ENCODE results near the gene NADK. TPM values are rescaled to one million over a fixed set of nuclear protein-coding genes. Genes with fewer than 3 reads are reported as not detected.
A peak's percentile ranks its signal among the peaks of the same experiment; 100 is the strongest.

NADK gene
- total and polyA plus RNA-seq, 2 of the 13 experiments (the other 11 are each of a cell fraction or from before 2014, with no cell fraction given) = 56.6 to 60.1 TPM

DNA sequence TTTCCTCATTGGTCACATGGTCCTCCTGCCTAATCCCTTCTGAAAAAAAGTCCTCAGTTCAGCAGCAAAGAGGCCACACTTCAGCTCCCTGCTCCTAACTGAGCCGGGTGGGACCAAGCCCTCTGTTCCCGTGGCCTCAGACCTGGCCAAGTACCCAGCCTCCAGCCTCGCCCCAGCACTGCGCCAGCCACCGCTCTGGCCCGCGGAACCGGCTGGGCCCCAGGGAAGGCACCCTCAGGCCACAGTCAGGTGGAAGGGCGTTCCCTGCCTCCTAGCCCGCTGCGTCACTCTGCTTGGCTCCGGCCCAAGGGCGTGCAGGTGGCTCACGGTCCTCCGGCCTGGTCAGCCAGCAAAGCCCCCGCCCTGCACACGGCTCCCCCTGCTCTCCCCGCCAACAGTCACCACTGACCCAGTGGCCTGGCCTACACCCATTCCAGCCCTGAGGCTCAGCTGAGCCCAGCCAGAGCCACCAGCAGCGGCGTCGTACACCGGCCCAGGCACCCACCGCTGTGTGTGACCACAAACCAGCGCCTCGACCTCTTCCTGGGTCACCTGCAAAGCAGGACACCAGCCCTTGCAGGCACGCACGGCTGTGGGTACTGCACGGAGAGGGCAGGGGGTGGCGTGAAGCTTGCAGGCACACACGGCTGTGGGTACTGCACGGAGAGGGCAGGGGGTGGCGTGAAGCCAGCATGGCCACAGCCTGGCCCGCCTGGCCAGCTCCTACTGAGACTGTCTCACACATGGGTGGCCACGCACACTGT, 19.4 kb downstream of the NADK start:
- Histone ChIP-seq H4K20me1 (ENCODE audit: insufficient read depth, low read length) (no peaks in the 10 kb centered on the region), H3K4me2 (ENCODE audit: low read depth, low read length) (no peak overlapping the region), H3K27me3 (ENCODE audit: control insufficient read depth in 1 of 2, insufficient read depth in 2 of 2, low read length in 2 of 2) (no peaks in the 10 kb centered on the region), H3K4me3 (replicated peaks in 1 of 3; ENCODE audit: insufficient read depth in 1 of 3, low read depth in 2 of 3, low read length in 3 of 3) (no peak overlapping the region; a peak in 1 of 6 replicates), H3K4me1 (ENCODE audit: insufficient read depth, low read length) (peaks cover 21% of the 10 kb centered on the region), H3K27ac (ENCODE audit: extremely low read length, insufficient read depth, low read length) (peak overlapping the region; percentile 31), H2AFZ (ENCODE audit: low read length) (no peak overlapping the region), H3K36me3 (replicated peaks in 1 of 2; ENCODE audit: control insufficient read depth in 1 of 2, insufficient read depth in 2 of 2, low read length in 2 of 2) (peaks cover 39 to 79% of the 10 kb centered on the region in 2 experiments), H3K9ac (ENCODE audit: insufficient read depth, low read depth, low read length) (0 out of 2 replicates have a peak overlapping the region, but pooled peaks have one; percentile 26), H3K9me3 (ENCODE audit: low read length) (no peaks in the 10 kb centered on the region), H3K79me2 (ENCODE audit: insufficient read depth, low read length) (no peaks in the 10 kb centered on the region)
- ATAC-seq = peak; percentile 34
- DNase-seq (ENCODE audit: low spot score) = no peak
- WGBS (ENCODE audit: low lambda C conversion rate) = 87% methylated on average over 9 of the region's 34 CpGs
- in situ Hi-C loops (cut with HindIII; ENCODE audit: extremely low pct_ligation_motif_present, low pct_unique_long_range_greater_than_20kb) (no loop called here), intact Hi-C loops (cut with micrococcal nuclease; ENCODE audit: unreplicated experiment) (no loop called here)
- no TSS peak for BruUV-seq (replicated peaks)
- FAIRE-seq = no peak
- ChIA-PET POLR2A (interaction anchor here (0.9 kb wide), 1 partner anchor 10 kb away, joined by 5 read pairs; no protein-coding TSS in a partner anchor), CTCF (ENCODE audit: low intra/inter-chr PET ratio, low total read pairs) (no interaction called here)
- TF ChIP-seq POLR2A (IDR thresholded peaks at IDR 0.05; ENCODE audit: insufficient read depth in 1 of 2, low read depth in 2 of 2, low read length in 2 of 2) = 0 out of 4 replicates have a peak, but pooled peaks of 1 of the 2 experiments have one; percentile 41
- no peak for TF ChIP-seq MTF2 (CRISPR knock-in tag; IDR thresholded peaks at IDR 0.05; ENCODE audit: borderline replicate concordance)
- TF ChIP-seq AGO2 (optimal IDR thresholded peaks at IDR 0.05; ENCODE audit: low read depth, low read length) = peak; percentile 74
- TF ChIP-seq, protein P1, sequence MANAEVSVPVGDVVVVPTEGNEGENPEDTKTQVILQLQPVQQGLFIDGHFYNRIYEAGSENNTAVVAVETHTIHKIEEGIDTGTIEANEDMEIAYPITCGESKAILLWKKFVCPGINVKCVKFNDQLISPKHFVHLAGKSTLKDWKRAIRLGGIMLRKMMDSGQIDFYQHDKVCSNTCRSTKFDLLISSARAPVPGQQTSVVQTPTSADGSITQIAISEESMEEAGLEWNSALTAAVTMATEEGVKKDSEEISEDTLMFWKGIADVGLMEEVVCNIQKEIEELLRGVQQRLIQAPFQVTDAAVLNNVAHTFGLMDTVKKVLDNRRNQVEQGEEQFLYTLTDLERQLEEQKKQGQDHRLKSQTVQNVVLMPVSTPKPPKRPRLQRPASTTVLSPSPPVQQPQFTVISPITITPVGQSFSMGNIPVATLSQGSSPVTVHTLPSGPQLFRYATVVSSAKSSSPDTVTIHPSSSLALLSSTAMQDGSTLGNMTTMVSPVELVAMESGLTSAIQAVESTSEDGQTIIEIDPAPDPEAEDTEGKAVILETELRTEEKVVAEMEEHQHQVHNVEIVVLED (CRISPR knock-in tag; IDR thresholded peaks at IDR 0.05; ENCODE audit: borderline replicate concordance) = no peak
- TF ChIP-seq, protein P2, sequence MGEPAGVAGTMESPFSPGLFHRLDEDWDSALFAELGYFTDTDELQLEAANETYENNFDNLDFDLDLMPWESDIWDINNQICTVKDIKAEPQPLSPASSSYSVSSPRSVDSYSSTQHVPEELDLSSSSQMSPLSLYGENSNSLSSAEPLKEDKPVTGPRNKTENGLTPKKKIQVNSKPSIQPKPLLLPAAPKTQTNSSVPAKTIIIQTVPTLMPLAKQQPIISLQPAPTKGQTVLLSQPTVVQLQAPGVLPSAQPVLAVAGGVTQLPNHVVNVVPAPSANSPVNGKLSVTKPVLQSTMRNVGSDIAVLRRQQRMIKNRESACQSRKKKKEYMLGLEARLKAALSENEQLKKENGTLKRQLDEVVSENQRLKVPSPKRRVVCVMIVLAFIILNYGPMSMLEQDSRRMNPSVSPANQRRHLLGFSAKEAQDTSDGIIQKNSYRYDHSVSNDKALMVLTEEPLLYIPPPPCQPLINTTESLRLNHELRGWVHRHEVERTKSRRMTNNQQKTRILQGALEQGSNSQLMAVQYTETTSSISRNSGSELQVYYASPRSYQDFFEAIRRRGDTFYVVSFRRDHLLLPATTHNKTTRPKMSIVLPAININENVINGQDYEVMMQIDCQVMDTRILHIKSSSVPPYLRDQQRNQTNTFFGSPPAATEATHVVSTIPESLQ (CRISPR knock-in tag; conservative IDR thresholded peaks at IDR 0.05) = no peak
- TF ChIP-seq, protein P3, sequence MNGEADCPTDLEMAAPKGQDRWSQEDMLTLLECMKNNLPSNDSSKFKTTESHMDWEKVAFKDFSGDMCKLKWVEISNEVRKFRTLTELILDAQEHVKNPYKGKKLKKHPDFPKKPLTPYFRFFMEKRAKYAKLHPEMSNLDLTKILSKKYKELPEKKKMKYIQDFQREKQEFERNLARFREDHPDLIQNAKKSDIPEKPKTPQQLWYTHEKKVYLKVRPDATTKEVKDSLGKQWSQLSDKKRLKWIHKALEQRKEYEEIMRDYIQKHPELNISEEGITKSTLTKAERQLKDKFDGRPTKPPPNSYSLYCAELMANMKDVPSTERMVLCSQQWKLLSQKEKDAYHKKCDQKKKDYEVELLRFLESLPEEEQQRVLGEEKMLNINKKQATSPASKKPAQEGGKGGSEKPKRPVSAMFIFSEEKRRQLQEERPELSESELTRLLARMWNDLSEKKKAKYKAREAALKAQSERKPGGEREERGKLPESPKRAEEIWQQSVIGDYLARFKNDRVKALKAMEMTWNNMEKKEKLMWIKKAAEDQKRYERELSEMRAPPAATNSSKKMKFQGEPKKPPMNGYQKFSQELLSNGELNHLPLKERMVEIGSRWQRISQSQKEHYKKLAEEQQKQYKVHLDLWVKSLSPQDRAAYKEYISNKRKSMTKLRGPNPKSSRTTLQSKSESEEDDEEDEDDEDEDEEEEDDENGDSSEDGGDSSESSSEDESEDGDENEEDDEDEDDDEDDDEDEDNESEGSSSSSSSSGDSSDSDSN (CRISPR knock-in tag; IDR thresholded peaks at IDR 0.05) = 0 out of 2 replicates have a peak, but pooled peaks have one; percentile 25
- TF ChIP-seq, protein P4, sequence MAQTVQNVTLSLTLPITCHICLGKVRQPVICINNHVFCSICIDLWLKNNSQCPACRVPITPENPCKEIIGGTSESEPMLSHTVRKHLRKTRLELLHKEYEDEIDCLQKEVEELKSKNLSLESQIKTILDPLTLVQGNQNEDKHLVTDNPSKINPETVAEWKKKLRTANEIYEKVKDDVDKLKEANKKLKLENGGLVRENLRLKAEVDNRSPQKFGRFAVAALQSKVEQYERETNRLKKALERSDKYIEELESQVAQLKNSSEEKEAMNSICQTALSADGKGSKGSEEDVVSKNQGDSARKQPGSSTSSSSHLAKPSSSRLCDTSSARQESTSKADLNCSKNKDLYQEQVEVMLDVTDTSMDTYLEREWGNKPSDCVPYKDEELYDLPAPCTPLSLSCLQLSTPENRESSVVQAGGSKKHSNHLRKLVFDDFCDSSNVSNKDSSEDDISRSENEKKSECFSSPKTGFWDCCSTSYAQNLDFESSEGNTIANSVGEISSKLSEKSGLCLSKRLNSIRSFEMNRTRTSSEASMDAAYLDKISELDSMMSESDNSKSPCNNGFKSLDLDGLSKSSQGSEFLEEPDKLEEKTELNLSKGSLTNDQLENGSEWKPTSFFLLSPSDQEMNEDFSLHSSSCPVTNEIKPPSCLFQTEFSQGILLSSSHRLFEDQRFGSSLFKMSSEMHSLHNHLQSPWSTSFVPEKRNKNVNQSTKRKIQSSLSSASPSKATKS (CRISPR knock-in tag; IDR thresholded peaks at IDR 0.05) = no peak
- TF ChIP-seq ARNT2 (CRISPR knock-in tag; IDR thresholded peaks at IDR 0.05; ENCODE audit: low read depth) = no peak
- TF ChIP-seq ZNF282 (IDR thresholded peaks at IDR 0.05; ENCODE audit: partially characterized antibody) = no peak
- TF ChIP-seq, protein P5, sequence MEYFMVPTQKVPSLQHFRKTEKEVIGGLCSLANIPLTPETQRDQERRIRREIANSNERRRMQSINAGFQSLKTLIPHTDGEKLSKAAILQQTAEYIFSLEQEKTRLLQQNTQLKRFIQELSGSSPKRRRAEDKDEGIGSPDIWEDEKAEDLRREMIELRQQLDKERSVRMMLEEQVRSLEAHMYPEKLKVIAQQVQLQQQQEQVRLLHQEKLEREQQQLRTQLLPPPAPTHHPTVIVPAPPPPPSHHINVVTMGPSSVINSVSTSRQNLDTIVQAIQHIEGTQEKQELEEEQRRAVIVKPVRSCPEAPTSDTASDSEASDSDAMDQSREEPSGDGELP (IDR thresholded peaks at IDR 0.05; ENCODE audit: borderline replicate concordance, low read depth) = peak; percentile 55; the same call in 1 of the 2 replicates
- no peak for TF ChIP-seq LCORL (IDR thresholded peaks at IDR 0.05)
- TF ChIP-seq LCORL (CRISPR knock-in tag; IDR thresholded peaks at IDR 0.05) = 0 out of 2 replicates have a peak, but pooled peaks have one; percentile 20

Measured in HepG2 (cell line).